ENCODE measurements around the gene KIRREL1.

KIRREL1 gene

GRCh38 chr1:157995583-157996169, 2.2 kb downstream of the KIRREL1 start:
- no peak for TF ChIP-seq CTCF (IDR thresholded peaks at IDR 0.05; ENCODE audit: insufficient read depth, missing control alignments)
- DNase-seq (ENCODE audit: insufficient read length, low spot score) (no peak), FAIRE-seq (no peak)

- TF ChIP-seq CTCF (IDR thresholded peaks at IDR 0.05; ENCODE audit: insufficient read depth, missing control alignments) = no peak
- DNase-seq (ENCODE audit: insufficient read length, low spot score) (no peak), FAIRE-seq (no peak)
Observed at GRCh38 chr1:157996433-157996832, 3.0 kb downstream of the KIRREL1 start.

- DNase-seq (ENCODE audit: insufficient read length, low spot score) (no peak), FAIRE-seq (no peak)
- TF ChIP-seq CTCF (IDR thresholded peaks at IDR 0.05; ENCODE audit: insufficient read depth, missing control alignments) = no peak
Observed at GRCh38 chr1:158000507-158000906, 7.1 kb downstream of the KIRREL1 start.

GRCh38 chr1:158002022-158002630, 8.7 kb downstream of the KIRREL1 start:
- no peak for TF ChIP-seq CTCF (IDR thresholded peaks at IDR 0.05; ENCODE audit: insufficient read depth, missing control alignments)
- DNase-seq (ENCODE audit: insufficient read length, low spot score) (no peak), FAIRE-seq (no peak)

GRCh38 chr1:158002631-158003405, 9.4 kb downstream of the KIRREL1 start:
- TF ChIP-seq CTCF (IDR thresholded peaks at IDR 0.05; ENCODE audit: insufficient read depth, missing control alignments) = no peak
- FAIRE-seq (no peak), DNase-seq (ENCODE audit: insufficient read length, low spot score) (no peak)

- FAIRE-seq (no peak), DNase-seq (ENCODE audit: insufficient read length, low spot score) (no peak)
- no peak for TF ChIP-seq CTCF (IDR thresholded peaks at IDR 0.05; ENCODE audit: insufficient read depth, missing control alignments)
Observed at GRCh38 chr1:158003406-158003800, 10.0 kb downstream of the KIRREL1 start.

- TF ChIP-seq CTCF (IDR thresholded peaks at IDR 0.05; ENCODE audit: insufficient read depth, missing control alignments) = no peak
- DNase-seq (ENCODE audit: insufficient read length, low spot score) = no peak
- FAIRE-seq = no peak
Observed at GRCh38 chr1:158005224-158005623, 11.8 kb downstream of the KIRREL1 start.
